Memory B cell (primary cell): ENCODE data around the gene MARK3.

Source experiments
- ATAC-seq: fragments of 150-1000 bp; cut with Tn5 transposase; 2 replicates; pipeline ENCODE4 v1.10.0; 2021; ENCODE audit warnings: low read depth, mild to moderate bottlenecking, moderate library complexity
- DNase-seq, 2 donors: peaks; one replicate each; pipeline ENCODE4 v3.0.0; 2022; ENCODE audit warnings: low spot score in 2 of 2
- H3K27ac Mint-ChIP-seq: one replicate; pipeline ENCODE4 v1.8.0; 2022; ENCODE audit warnings: mild to moderate bottlenecking, moderate library complexity, mixed read lengths
- H3K27me3 Mint-ChIP-seq: one replicate; pipeline ENCODE4 v1.8.0; 2022; ENCODE audit warnings: mixed read lengths
- H3K36me3 Mint-ChIP-seq: one replicate; pipeline ENCODE4 v1.8.0; 2022; ENCODE audit warnings: mild to moderate bottlenecking, mixed read lengths
- H3K4me1 Mint-ChIP-seq: one replicate; pipeline ENCODE4 v1.8.0; 2022; ENCODE audit warnings: mixed read lengths
- H3K4me3 Mint-ChIP-seq: one replicate; pipeline ENCODE4 v1.8.0; 2022; ENCODE audit warnings: mild to moderate bottlenecking, moderate library complexity, mixed read lengths
- H3K9me3 Mint-ChIP-seq: one replicate; pipeline ENCODE4 v1.8.0; 2022; ENCODE audit warnings: mixed read lengths

MARK3 gene

DNA sequence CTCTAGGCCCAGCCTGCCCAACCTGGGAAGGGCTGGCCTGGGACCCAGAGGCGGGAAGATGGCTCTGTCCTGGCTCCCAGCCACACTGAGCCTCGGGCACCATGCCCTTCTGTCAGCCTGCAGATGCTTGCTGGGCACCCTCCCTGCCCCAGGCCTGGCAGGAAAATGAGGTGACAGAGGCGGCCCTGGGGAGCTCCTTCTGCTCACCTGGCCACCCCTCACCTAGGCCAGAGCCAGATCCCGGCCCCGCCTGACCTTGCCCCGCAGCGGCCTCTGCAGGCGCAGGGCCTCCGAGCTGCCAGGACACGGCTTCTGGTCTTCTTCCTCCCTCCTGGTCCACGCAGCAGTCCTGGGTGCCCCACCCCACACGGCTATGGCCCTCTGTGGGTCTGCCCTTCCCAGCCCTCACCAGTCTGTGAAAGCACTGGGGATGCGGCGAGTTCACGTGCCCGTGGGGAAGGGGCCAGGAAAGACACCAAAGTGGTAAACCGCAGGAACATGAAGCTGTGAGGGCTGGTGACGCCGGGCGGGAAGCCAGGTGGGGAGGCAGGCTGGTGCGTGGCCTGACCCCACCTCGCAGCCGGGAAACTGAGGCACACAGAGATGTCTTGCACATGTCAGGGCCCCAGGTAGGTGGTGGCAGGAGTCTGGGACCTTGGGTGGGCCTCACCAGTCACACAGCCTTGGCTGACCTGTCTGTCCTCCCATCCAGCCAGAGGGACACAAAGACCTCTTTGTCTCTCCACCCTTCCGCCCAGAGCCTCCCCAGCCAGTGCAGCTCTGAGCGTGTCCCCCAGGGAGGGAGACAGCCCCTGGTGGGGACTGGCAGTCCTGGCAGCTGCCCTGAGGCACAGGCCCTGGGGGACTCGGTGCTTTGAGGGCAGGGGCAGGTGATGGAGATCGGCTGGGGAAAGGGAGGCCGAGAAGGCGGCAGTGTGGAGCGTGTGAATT lies 164.4 kb downstream of the MARK3 start:
- Mint-ChIP-seq H3K27me3 (no peaks in the 10 kb centered on the region), H3K36me3 (peaks cover 2% of the 10 kb centered on the region), H3K9me3 (no peaks in the 10 kb centered on the region), H3K4me3 (no peak overlapping the region), H3K4me1 (peaks cover 3% of the 10 kb centered on the region), H3K27ac (no peak overlapping the region)
- DNase-seq = no peak
- no peak for ATAC-seq

DNA sequence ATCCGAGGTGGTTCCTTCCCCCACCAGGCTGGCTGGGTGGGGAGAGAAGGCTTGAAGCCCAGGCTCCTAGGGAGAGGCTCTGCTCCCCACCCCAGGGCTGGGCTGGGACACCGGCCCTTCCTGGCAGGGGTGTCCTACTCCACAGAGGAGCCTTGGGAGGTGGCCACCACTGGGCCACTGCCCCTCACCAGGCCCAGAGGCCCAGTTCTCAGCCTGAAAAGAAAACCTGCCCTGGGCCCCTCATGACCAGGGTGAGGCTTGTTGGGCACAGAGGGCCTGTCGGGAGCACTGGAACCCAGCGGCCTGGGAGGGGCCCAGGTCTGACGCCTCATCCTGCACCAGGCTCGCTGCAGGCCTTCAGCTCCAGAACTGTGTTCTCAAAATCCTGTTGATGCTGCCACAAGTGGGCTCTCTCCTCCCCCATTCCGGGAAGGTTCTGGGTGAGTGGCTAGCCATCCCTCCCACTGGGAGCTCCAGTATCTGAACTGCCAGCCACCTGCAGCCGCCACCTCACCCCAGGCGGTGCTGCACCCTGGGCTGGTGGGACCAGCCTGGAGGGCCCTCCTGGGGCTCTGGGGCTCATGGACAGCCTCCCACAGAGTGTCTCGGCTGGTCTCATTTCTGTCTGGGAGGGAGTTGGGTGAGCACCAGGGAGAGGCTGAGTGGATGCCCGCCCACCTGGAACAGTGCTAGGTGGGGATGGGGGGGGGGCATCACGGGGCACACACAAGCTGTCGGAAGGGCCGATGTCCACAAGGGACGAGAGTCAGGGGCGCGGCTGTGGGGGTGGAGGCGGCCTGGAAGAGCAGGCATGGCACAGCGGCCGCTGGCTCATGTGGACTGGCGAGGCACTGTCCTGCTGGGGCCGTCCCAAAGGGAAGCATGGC lies 165.5 kb downstream of the MARK3 start:
- Mint-ChIP-seq H3K4me1 (peaks cover 6% of the 10 kb centered on the region), H3K27me3 (no peaks in the 10 kb centered on the region), H3K36me3 (peaks cover 6% of the 10 kb centered on the region), H3K27ac (no peak overlapping the region), H3K9me3 (no peaks in the 10 kb centered on the region), H3K4me3 (no peak overlapping the region)
- ATAC-seq (no peak), DNase-seq (no peak)

DNA sequence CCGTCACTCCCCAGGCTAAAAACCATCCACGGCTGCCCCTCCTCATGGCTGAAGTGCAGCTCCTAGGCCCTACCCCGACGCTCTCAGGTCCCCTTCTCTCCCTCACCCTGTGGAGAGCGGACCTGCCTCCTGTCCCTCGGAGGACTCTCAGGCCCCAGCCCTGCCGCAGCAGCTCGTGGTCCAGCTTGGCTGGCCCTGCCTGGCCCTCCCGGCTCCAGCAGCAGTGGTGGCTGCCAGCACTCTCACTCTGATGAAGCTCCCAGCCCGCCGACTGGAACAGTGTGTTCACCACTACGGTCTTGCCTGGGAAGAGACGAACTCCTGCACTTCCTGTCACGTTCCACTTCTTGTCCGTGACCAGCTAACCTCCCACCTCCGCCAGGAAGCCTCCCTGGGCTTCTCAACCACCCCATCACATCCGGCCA lies 166.1 kb downstream of the MARK3 start:
- Mint-ChIP-seq H3K4me1 (peaks cover 6% of the 10 kb centered on the region), H3K27ac (no peak overlapping the region), H3K4me3 (no peak overlapping the region), H3K9me3 (no peaks in the 10 kb centered on the region), H3K36me3 (peaks cover 6% of the 10 kb centered on the region), H3K27me3 (no peaks in the 10 kb centered on the region)
- ATAC-seq = no peak
- no peak for DNase-seq

DNA sequence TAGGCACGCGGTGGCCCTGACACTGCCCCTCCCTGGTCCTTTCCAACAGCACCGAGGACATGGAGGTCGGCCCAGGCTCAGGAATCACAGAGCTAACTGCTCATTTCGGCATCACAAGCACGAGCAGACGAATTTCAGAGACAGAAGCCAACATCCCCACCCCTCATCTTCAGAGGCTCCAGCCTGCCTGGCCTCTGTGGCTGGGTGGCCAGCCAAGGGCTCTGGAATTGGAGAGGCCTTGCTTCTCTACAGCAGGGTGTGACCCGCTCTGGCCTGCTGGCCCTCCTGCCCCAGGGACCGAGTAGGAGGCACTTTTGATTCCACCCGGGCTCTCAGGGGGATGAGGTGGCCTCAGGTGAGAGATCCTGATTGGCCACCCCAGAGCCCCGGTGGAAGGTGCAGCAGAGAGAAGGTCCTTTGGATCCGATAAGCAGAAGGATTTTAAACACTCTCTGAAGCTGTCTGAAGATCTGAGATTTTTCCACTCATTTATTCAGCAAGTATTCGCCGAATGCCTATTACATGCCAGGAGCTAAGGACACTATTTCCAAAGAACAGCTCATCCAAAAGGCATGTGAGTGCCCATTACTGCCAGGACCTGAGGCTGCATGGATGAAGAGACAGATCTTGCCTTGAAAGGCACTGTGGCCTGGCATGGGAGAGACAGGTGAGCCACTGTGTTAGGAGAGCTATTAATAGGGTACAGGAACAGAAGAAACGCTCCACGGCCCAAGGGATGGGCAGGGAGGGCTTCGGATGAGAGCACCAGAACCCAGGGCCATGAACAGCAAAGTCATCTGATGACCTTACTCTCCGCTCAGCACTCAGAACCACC lies 167.0 kb downstream of the MARK3 start:
- Mint-ChIP-seq H3K27me3 (no peaks in the 10 kb centered on the region), H3K36me3 (peaks cover 6% of the 10 kb centered on the region), H3K9me3 (no peaks in the 10 kb centered on the region), H3K27ac (no peak overlapping the region), H3K4me3 (no peak overlapping the region), H3K4me1 (peaks cover 9% of the 10 kb centered on the region)
- DNase-seq (no peak), ATAC-seq (no peak)

DNA sequence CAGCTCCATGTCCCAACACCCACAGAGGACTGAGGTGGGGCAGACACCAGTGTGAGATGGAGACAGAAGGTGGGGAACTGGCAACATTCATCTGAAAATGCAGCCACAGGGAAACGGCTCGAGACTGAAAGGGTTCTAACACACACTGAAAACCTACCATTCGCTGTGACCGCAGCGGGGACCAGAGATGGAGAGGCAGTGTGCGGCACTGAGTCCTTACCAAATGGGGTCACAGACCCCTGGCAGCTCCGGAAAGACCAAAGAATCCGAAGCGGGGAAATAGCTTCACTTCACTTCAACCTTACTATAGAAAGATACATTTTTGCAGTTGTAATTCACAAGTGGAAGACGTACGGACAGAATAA lies 167.6 kb downstream of the MARK3 start:
- Mint-ChIP-seq H3K4me1 (peaks cover 10% of the 10 kb centered on the region), H3K27ac (no peak overlapping the region), H3K4me3 (no peak overlapping the region), H3K9me3 (no peaks in the 10 kb centered on the region), H3K27me3 (no peaks in the 10 kb centered on the region), H3K36me3 (peaks cover 6% of the 10 kb centered on the region)
- DNase-seq (no peak), ATAC-seq (no peak)
